HepG2 (cell line): Measurements from ENCODE around the gene ZBP1. TPM values are rescaled to one million over a fixed set of nuclear protein-coding genes. Genes with fewer than 3 reads are reported as not detected.

ENCODE experiments used
- ATF7 ChIP-seq, 2 experiments: fragments of 450-650 bp in 1 of 2; sonication (generic) in 1 of 2; formaldehyde crosslinking in 1 of 2; IDR thresholded peaks; 2 replicates each; pipeline versions ENCODE4 v1.4.0 to v1.6.1; 2016 to 2020; ENCODE audit warnings: antibody characterized with exemption in 1 of 2, mild to moderate bottlenecking in 1 of 2, missing genetic modification reagents in 1 of 2
- FOXJ3 ChIP-seq: sonication (generic); formaldehyde crosslinking; IDR thresholded peaks from 2 replicates; pipeline ENCODE4 v1.4.0; 2020; ENCODE audit warnings: missing genetic modification reagents, mild to moderate bottlenecking, borderline replicate concordance
- HOXA3 ChIP-seq: sonication (generic); formaldehyde crosslinking; IDR thresholded peaks from 2 replicates; pipeline ENCODE4 v1.5.0; 2020; ENCODE audit warnings: missing genetic modification reagents
- IRF9 ChIP-seq: sonication (generic); formaldehyde crosslinking; IDR thresholded peaks from 2 replicates; pipeline ENCODE4 v1.8.0; 2022; ENCODE audit warnings: missing genetic modification reagents, mild to moderate bottlenecking, borderline replicate concordance
- MTF2 ChIP-seq: sonication (generic); formaldehyde crosslinking; IDR thresholded peaks from 2 replicates; pipeline ENCODE4 v1.5.0; 2020; ENCODE audit warnings: missing genetic modification reagents, borderline replicate concordance
- RORA ChIP-seq: sonication (generic); formaldehyde crosslinking; IDR thresholded peaks from 2 replicates; pipeline ENCODE4 v1.5.0; 2020; ENCODE audit warnings: mild to moderate bottlenecking, missing genetic modification reagents, moderate library complexity
- SAP130 ChIP-seq: IDR thresholded peaks from 2 replicates; pipeline ENCODE4 v1.6.1; 2016; ENCODE audit warnings: low read depth
- SMYD3 ChIP-seq: sonication (generic); formaldehyde crosslinking; IDR thresholded peaks from 2 replicates; pipeline ENCODE4 v1.8.1; 2023; ENCODE audit warnings: mild to moderate bottlenecking, missing genetic modification reagents
- TCF12 ChIP-seq, 2 experiments: fragments of 450-650 bp in 1 of 2; sonication (generic) in 1 of 2; formaldehyde crosslinking in 1 of 2; IDR thresholded peaks; 2 replicates each; pipeline versions ENCODE4 v1.6.1 to v1.8.0; 2017 to 2022; ENCODE audit warnings: antibody characterized with exemption in 1 of 2, mild to moderate bottlenecking in 1 of 2, missing genetic modification reagents in 1 of 2, moderate library complexity in 1 of 2
- TIGD3 ChIP-seq: sonication (generic); formaldehyde crosslinking; IDR thresholded peaks from 2 replicates; pipeline ENCODE4 v1.5.1; 2020; ENCODE audit warnings: mild to moderate bottlenecking, missing genetic modification reagents, borderline replicate concordance
- U2AF2 ChIP-seq: fragments of 200-400 bp; formaldehyde crosslinking; IDR thresholded peaks from 2 replicates; pipeline ENCODE4 v1.6.1; 2017; ENCODE audit warnings: low read depth, mild to moderate bottlenecking, low read length
- XRCC5 ChIP-seq: fragments of 200-400 bp; formaldehyde crosslinking; optimal IDR thresholded peaks from 2 replicates; pipeline ENCODE3; 2017; ENCODE audit warnings: mild to moderate bottlenecking, low read length
- ZBTB34 ChIP-seq: sonication (generic); formaldehyde crosslinking; IDR thresholded peaks from 2 replicates; pipeline ENCODE4 v1.8.0; 2022; ENCODE audit warnings: mild to moderate bottlenecking, missing genetic modification reagents
- ZFAT ChIP-seq: sonication (generic); formaldehyde crosslinking; conservative IDR thresholded peaks from 2 replicates; pipeline ENCODE4 v1.8.1; 2023; ENCODE audit warnings: missing genetic modification reagents, inconsistent platforms
- ZNF34 ChIP-seq: sonication (generic); formaldehyde crosslinking; IDR thresholded peaks from 2 replicates; pipeline ENCODE4 v1.4.0; 2020; ENCODE audit warnings: mild to moderate bottlenecking, missing genetic modification reagents, borderline replicate concordance
- ZNF430 ChIP-seq: sonication (generic); formaldehyde crosslinking; IDR thresholded peaks from 2 replicates; pipeline ENCODE4 v1.9.0; 2021; ENCODE audit warnings: mild to moderate bottlenecking, missing genetic modification reagents
- ZNF441 ChIP-seq: sonication (generic); formaldehyde crosslinking; IDR thresholded peaks from 2 replicates; pipeline ENCODE4 v1.7.0; 2021; ENCODE audit warnings: missing genetic modification reagents, borderline replicate concordance
- ZNF672 ChIP-seq: sonication (generic); formaldehyde crosslinking; IDR thresholded peaks from 2 replicates; pipeline ENCODE4 v1.8.1; 2022; ENCODE audit warnings: missing genetic modification reagents
- ZNF792 ChIP-seq: IDR thresholded peaks from 2 replicates; pipeline ENCODE4 v1.6.1; 2016
- ZSCAN25 ChIP-seq: sonication (generic); formaldehyde crosslinking; IDR thresholded peaks from 2 replicates; pipeline ENCODE4 v1.8.0; 2022; ENCODE audit warnings: mild to moderate bottlenecking, missing genetic modification reagents
- polyA plus RNA-seq, 8 experiments: library from polyadenylated mRNA; depleted of rRNA in 3 of 8; stranded (reverse) in 7 of 8; unstranded in 1 of 8; fragments of >200 nt; fragmentation: Illumina TruSeq in 4 of 8; extraction: Trizol in 4 of 8; gene quantifications; 2 replicates each; pipeline versions ENCODE4 v1.2.1 to v1.2.3, GENCODE V29; 2011 to 2016; ENCODE audit warnings: low read depth in 4 of 8, missing spikeins in 1 of 8, mixed read lengths in 1 of 8; ENCODE audit not compliant: insufficient read depth in 1 of 8
- total RNA-seq, 5 experiments: library from RNA; depleted of rRNA; stranded (reverse); fragments of >200 nt; fragmentation: Illumina TruSeq; extraction: Trizol; gene quantifications; 2 replicates each; pipeline ENCODE4 v1.2.3, GENCODE V29; 2016; ENCODE audit warnings: low read depth in 1 of 5
- TF ChIP-seq, protein P1 (sequence below): sonication (generic); formaldehyde crosslinking; IDR thresholded peaks from 2 replicates; pipeline ENCODE4 v1.5.1; 2020; ENCODE audit warnings: missing genetic modification reagents, mild to moderate bottlenecking, borderline replicate concordance
- TF ChIP-seq, protein P2 (sequence below): sonication (generic); formaldehyde crosslinking; IDR thresholded peaks from 2 replicates; pipeline ENCODE4 v1.5.0; 2020; ENCODE audit warnings: missing genetic modification reagents

Gene ZBP1
- total and polyA plus RNA-seq, 2 of the 13 experiments (the other 11 are each of a cell fraction or from before 2014, with no cell fraction given): not detected

DNA sequence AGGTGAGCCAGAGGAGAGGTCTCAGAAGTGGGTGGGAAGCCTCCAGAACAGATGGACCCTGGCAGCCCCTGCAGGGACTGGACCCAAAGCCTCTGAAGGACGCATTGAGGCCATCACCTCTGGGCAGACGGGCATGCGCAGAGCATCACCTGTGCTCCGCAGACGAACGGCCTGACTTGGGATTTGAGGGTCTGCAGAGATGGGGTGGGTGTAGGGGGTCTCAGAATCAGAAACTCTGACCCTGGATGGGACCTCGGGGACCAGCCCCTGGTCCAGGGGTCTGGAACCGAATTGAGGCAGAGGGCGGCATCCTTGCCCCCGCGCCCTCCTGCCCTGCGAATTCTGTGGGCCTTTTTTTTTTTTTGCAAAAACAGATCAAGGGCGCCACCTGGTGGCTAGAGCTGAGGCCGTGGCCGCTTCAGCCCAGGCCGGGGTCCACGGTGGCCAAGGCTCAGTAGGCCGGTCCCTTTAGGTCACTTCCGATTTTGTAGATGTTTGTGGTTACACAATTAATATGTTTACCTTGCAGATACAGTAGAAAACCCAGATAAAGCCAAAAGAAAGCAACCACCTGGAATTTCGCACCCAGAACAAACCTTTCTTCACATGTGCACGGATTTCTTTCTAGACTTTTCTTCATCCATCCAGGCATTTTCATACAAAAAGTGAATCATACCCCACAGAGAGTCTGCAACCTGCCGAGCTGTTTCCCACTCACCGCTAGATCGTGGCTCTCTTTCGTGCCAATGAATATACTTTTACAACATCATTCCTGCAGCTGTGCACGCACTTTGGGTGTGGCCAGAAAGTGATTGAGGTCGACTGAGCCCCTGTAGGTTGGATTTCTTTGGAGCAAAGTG, 25.9 kb downstream of the ZBP1 start (continued):
- TF ChIP-seq TCF12 (IDR thresholded peaks at IDR 0.05) (no peak), TCF12 (CRISPR knock-in tag; IDR thresholded peaks at IDR 0.05) (0 out of 2 replicates have a peak, but pooled peaks have one; percentile 52), ZNF441 (no peak), ZNF792 (CRISPR knock-in tag) (no peak), ZFAT (CRISPR knock-in tag) (no peak), ZSCAN25 (CRISPR knock-in tag) (no peak), SAP130 (CRISPR knock-in tag) (no peak), TIGD3 (0 out of 2 replicates have a peak, but pooled peaks have one; percentile 38), U2AF2 (no peak), HOXA3 (CRISPR knock-in tag) (peak; percentile 41; the same call in 1 of the 2 replicates), ZNF430 (CRISPR knock-in tag) (no peak), ZNF34 (CRISPR knock-in tag) (no peak), XRCC5 (peak; percentile 39), MTF2 (no peak), ZBTB34 (CRISPR knock-in tag) (no peak), ATF7 (IDR thresholded peaks at IDR 0.05) (no peak), ATF7 (CRISPR knock-in tag; IDR thresholded peaks at IDR 0.05) (no peak), SMYD3 (0 out of 2 replicates have a peak, but pooled peaks have one; percentile 41), IRF9 (CRISPR knock-in tag) (peak; percentile 28; the same call in 1 of the 2 replicates), RORA (CRISPR knock-in tag) (no peak), ZNF672 (no peak), FOXJ3 (CRISPR knock-in tag) (no peak)
- TF ChIP-seq, protein P1, sequence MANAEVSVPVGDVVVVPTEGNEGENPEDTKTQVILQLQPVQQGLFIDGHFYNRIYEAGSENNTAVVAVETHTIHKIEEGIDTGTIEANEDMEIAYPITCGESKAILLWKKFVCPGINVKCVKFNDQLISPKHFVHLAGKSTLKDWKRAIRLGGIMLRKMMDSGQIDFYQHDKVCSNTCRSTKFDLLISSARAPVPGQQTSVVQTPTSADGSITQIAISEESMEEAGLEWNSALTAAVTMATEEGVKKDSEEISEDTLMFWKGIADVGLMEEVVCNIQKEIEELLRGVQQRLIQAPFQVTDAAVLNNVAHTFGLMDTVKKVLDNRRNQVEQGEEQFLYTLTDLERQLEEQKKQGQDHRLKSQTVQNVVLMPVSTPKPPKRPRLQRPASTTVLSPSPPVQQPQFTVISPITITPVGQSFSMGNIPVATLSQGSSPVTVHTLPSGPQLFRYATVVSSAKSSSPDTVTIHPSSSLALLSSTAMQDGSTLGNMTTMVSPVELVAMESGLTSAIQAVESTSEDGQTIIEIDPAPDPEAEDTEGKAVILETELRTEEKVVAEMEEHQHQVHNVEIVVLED: no peak
- TF ChIP-seq, protein P2, sequence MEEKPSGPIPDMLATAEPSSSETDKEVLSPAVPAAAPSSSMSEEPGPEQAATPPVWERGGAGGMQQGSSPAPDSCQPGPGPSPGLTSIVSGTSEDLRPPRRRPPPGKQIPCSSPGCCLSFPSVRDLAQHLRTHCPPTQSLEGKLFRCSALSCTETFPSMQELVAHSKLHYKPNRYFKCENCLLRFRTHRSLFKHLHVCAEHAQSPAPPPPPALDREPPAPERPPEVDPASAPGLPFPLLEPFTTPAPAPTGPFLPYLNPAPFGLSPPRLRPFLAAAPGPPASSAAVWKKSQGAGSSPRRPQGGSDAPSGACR: no peak
